Activated naive CD8-positive, alpha-beta T cell treated with anti-CD3 and anti-CD28 coated beads, Interleukin-2, amount 10 ng/mL, durations not matched to agents 7 days and 5 days (primary cell): ENCODE data around the gene HTR1B. TPM values are rescaled to one million over a fixed set of nuclear protein-coding genes. Genes with fewer than 3 reads are reported as not detected.
A peak's percentile ranks its signal among the peaks of the same experiment; 100 is the strongest.

ENCODE experiments used
- ATAC-seq: fragments of 150-1000 bp; cut with Tn5 transposase; one replicate; pipeline ENCODE4 v1.10.0; 2021; ENCODE audit warnings: low read depth, moderate library complexity
- POLR2A ChIA-PET: fragments of 350-600 bp; sonication (Branson Sonifier 250); formaldehyde crosslinking; loops from one replicate; lab custom pipeline; 2021; ENCODE audit warnings: antibody characterized with exemption; lab: Charles Lee
- DNase-seq: peaks from one replicate; pipeline ENCODE4 v3.0.0; 2021
- H3K27ac Mint-ChIP-seq: one replicate; pipeline ENCODE4 v1.8.0; 2022; ENCODE audit warnings: mild to moderate bottlenecking, mixed read lengths
- H3K27me3 Mint-ChIP-seq: one replicate; pipeline ENCODE4 v1.8.0; 2022; ENCODE audit warnings: mild to moderate bottlenecking, moderate library complexity, mixed read lengths
- H3K36me3 Mint-ChIP-seq: one replicate; pipeline ENCODE4 v1.8.0; 2021; ENCODE audit warnings: mild to moderate bottlenecking, mixed read lengths
- H3K4me1 Mint-ChIP-seq: one replicate; pipeline ENCODE4 v1.8.0; 2021; ENCODE audit warnings: mixed read lengths
- H3K4me3 Mint-ChIP-seq: one replicate; pipeline ENCODE4 v1.8.0; 2022; ENCODE audit warnings: mild to moderate bottlenecking, moderate library complexity, mixed read lengths
- H3K9me3 Mint-ChIP-seq: one replicate; pipeline ENCODE4 v1.8.0; 2021; ENCODE audit warnings: mixed read lengths
- total RNA-seq, 2 experiments: library from RNA; stranded (reverse); gene quantifications; one replicate each; pipeline ENCODE4 v1.2.3, GENCODE V29; 2021

Gene HTR1B
- not detected for total RNA-seq

- no peak within 1 kb of the TSS for H3K27ac Mint-ChIP-seq
- peaks cover 4% of the 10 kb centered on the region for H3K9me3 Mint-ChIP-seq
- DNase-seq (no peak), ATAC-seq (no peak)
- peaks cover 5% of the 10 kb centered on the region for H3K36me3 Mint-ChIP-seq
- POLR2A ChIA-PET, result no interaction called here
- H3K4me3 Mint-ChIP-seq, result peak within 1 kb of the TSS; percentile 68
- peaks cover 60% of the 10 kb centered on the region for H3K27me3 Mint-ChIP-seq
- peaks cover 8% of the 10 kb centered on the region for H3K4me1 Mint-ChIP-seq
Measured at GRCh38 chr6:77463308-77463860, at the start of gene HTR1B. TSS of gene HTR1B (minus strand) at chr6:77463491. CDS start at chr6:77463403, 88 bp downstream.

DNA sequence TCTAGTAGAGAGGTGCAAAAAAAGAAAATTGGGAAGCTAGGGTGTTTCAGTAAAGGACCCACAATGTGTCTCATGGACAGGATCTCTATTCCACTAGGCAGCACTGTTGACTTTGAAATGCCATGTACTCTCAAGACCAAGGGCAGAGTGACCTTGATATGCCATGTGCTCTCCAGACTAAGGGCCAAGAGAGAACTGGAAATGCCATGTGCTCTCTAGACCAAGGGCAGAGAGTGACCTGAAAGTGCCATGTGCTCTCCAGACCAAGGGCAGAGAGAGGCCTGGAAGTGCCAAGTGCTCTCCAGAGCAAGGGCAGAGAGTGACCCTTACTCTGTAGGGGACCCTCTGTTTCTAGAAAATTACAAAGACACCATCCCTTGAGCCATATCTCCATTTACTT is 49.3 kb upstream of the HTR1B start:
- no peaks in the 10 kb centered on the region for H3K4me1 Mint-ChIP-seq
- no peaks in the 10 kb centered on the region for H3K36me3 Mint-ChIP-seq
- no peak overlapping the region for H3K27ac Mint-ChIP-seq
- DNase-seq, result no peak
- ATAC-seq, result no peak
- peaks cover 6% of the 10 kb centered on the region for H3K9me3 Mint-ChIP-seq
- POLR2A ChIA-PET, result no interaction called here
- H3K4me3 Mint-ChIP-seq, result no peak overlapping the region
- no peaks in the 10 kb centered on the region for H3K27me3 Mint-ChIP-seq

GRCh38 chr6:77511860-77512259 is 48.6 kb upstream of the HTR1B start:
- Mint-ChIP-seq H3K27me3 (no peaks in the 10 kb centered on the region), H3K27ac (no peak overlapping the region), H3K4me1 (no peaks in the 10 kb centered on the region), H3K36me3 (no peaks in the 10 kb centered on the region), H3K4me3 (no peak overlapping the region), H3K9me3 (peaks cover 6% of the 10 kb centered on the region)
- POLR2A ChIA-PET, result no interaction called here
- ATAC-seq (no peak), DNase-seq (no peak)

- POLR2A ChIA-PET, result no interaction called here
- Mint-ChIP-seq H3K27me3 (no peaks in the 10 kb centered on the region), H3K27ac (no peak overlapping the region), H3K9me3 (no peaks in the 10 kb centered on the region), H3K4me1 (no peaks in the 10 kb centered on the region), H3K4me3 (no peak overlapping the region), H3K36me3 (no peaks in the 10 kb centered on the region)
- ATAC-seq, result no peak
- DNase-seq, result no peak
Measured at GRCh38 chr6:77502981-77503380, 39.7 kb upstream of the HTR1B start.

DNA sequence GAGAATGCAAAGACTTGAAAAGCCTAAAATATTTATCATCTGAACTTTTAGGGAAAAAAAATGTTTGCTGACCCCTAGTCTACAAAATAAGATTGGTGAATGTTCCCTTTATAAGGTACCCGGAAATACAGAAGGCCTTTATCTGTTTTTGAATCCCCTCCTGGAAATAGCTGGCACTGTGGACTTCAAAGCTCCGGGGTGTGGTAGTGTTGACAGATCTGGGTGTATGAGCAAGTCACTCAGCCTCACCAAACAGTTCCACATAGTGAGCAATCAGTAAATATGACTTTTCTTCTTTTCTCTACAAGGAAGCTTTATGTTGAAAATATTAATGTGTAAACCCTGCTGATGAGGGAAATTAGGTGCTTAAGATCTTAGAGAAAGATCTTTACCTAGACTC is 29.2 kb upstream of the HTR1B start:
- ATAC-seq (no peak), DNase-seq (no peak)
- no peaks in the 10 kb centered on the region for H3K27me3 Mint-ChIP-seq
- POLR2A ChIA-PET, result no interaction called here
- H3K9me3 Mint-ChIP-seq, result no peaks in the 10 kb centered on the region
- H3K27ac Mint-ChIP-seq, result no peak overlapping the region
- H3K4me3 Mint-ChIP-seq, result no peak overlapping the region
- no peaks in the 10 kb centered on the region for H3K4me1 Mint-ChIP-seq
- no peaks in the 10 kb centered on the region for H3K36me3 Mint-ChIP-seq

- Mint-ChIP-seq H3K4me3 (no peak overlapping the region), H3K9me3 (no peaks in the 10 kb centered on the region), H3K36me3 (no peaks in the 10 kb centered on the region), H3K4me1 (no peaks in the 10 kb centered on the region), H3K27ac (no peak overlapping the region), H3K27me3 (no peaks in the 10 kb centered on the region)
- DNase-seq (no peak), ATAC-seq (no peak)
- POLR2A ChIA-PET, result no interaction called here
Measured at GRCh38 chr6:77487808-77488425, 24.6 kb upstream of the HTR1B start.

GRCh38 chr6:77482981-77483380 is 19.7 kb upstream of the HTR1B start:
- no peak for ATAC-seq
- POLR2A ChIA-PET, result no interaction called here

DNA sequence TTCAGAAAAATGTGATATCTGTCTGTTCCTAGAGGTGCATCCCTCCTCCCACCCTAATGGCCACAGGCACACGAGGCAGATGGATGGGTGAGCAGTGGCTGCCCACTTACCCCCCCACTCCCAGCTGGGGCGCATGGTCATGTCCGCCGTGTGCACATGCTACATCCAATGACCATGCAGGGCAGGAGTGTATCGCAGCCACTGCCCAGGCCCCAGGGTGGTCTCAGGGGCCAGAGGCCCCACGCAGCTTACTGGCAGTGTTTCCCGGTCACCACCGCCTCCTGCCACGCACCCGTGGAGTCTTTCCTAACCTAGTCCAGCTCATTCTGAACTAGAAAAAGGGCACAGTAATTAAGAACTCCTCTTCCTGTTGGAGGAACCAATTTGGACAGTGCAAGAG is 11.7 kb upstream of the HTR1B start:
- H3K27ac Mint-ChIP-seq, result no peak overlapping the region
- H3K27me3 Mint-ChIP-seq, result peaks cover 2% of the 10 kb centered on the region
- POLR2A ChIA-PET, result no interaction called here
- H3K9me3 Mint-ChIP-seq, result peaks cover 4% of the 10 kb centered on the region
- H3K4me1 Mint-ChIP-seq, result no peaks in the 10 kb centered on the region
- no peaks in the 10 kb centered on the region for H3K36me3 Mint-ChIP-seq
- ATAC-seq (no peak), DNase-seq (no peak)
- H3K4me3 Mint-ChIP-seq, result no peak overlapping the region

More at GRCh38 chr6:77482981-77483380, 19.7 kb upstream of the HTR1B start:
- DNase-seq, result no peak
- no peaks in the 10 kb centered on the region for H3K27me3 Mint-ChIP-seq
- H3K27ac Mint-ChIP-seq, result no peak overlapping the region
- no peak overlapping the region for H3K4me3 Mint-ChIP-seq
- H3K9me3 Mint-ChIP-seq, result no peaks in the 10 kb centered on the region
- H3K36me3 Mint-ChIP-seq, result no peaks in the 10 kb centered on the region
- no peaks in the 10 kb centered on the region for H3K4me1 Mint-ChIP-seq

- Mint-ChIP-seq H3K4me3 (peak overlapping the region; percentile 58), H3K27ac (peak overlapping the region; percentile 56), H3K36me3 (no peaks in the 10 kb centered on the region), H3K4me1 (no peaks in the 10 kb centered on the region), H3K9me3 (peaks cover 4% of the 10 kb centered on the region), H3K27me3 (peaks cover 2% of the 10 kb centered on the region)
- POLR2A ChIA-PET, result no interaction called here
- no peak for DNase-seq
- ATAC-seq, result no peak
Measured at GRCh38 chr6:77474286-77474956, 11.1 kb upstream of the HTR1B start.

GRCh38 chr6:77470983-77471382 is 7.7 kb upstream of the HTR1B start:
- no peak overlapping the region for H3K27ac Mint-ChIP-seq
- H3K4me1 Mint-ChIP-seq, result peaks cover 3% of the 10 kb centered on the region
- peaks cover 11% of the 10 kb centered on the region for H3K27me3 Mint-ChIP-seq
- no peak for ATAC-seq
- H3K4me3 Mint-ChIP-seq, result no peak overlapping the region
- H3K9me3 Mint-ChIP-seq, result peaks cover 6% of the 10 kb centered on the region
- peaks cover under 1% of the 10 kb centered on the region for H3K36me3 Mint-ChIP-seq
- no peak for DNase-seq
- POLR2A ChIA-PET, result no interaction called here

DNA sequence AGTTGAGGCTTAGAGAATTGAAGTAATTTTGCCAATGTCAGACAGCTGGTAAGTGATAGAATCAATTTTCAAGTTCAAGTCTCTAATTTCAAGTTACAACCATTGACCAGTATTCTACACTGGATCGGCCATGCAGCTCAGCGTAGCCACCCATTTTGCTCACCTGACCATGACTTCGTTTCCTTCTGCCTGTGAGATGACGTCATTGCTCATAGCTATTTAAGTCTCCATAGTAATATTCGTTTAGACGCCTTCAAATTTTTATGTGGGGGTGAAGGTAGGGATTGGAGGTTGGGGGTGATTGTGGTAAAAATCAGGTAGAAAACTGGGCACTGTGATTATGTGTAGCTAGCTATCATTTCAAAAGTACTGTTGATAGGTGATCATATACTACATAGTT is 5.6 kb upstream of the HTR1B start:
- ATAC-seq (no peak), DNase-seq (no peak)
- POLR2A ChIA-PET, result no interaction called here
- no peak overlapping the region for H3K4me3 Mint-ChIP-seq
- H3K27ac Mint-ChIP-seq, result no peak overlapping the region
- peaks cover 27% of the 10 kb centered on the region for H3K27me3 Mint-ChIP-seq
- H3K9me3 Mint-ChIP-seq, result peaks cover 4% of the 10 kb centered on the region
- H3K36me3 Mint-ChIP-seq, result peaks cover 3% of the 10 kb centered on the region
- H3K4me1 Mint-ChIP-seq, result peaks cover 6% of the 10 kb centered on the region

DNA sequence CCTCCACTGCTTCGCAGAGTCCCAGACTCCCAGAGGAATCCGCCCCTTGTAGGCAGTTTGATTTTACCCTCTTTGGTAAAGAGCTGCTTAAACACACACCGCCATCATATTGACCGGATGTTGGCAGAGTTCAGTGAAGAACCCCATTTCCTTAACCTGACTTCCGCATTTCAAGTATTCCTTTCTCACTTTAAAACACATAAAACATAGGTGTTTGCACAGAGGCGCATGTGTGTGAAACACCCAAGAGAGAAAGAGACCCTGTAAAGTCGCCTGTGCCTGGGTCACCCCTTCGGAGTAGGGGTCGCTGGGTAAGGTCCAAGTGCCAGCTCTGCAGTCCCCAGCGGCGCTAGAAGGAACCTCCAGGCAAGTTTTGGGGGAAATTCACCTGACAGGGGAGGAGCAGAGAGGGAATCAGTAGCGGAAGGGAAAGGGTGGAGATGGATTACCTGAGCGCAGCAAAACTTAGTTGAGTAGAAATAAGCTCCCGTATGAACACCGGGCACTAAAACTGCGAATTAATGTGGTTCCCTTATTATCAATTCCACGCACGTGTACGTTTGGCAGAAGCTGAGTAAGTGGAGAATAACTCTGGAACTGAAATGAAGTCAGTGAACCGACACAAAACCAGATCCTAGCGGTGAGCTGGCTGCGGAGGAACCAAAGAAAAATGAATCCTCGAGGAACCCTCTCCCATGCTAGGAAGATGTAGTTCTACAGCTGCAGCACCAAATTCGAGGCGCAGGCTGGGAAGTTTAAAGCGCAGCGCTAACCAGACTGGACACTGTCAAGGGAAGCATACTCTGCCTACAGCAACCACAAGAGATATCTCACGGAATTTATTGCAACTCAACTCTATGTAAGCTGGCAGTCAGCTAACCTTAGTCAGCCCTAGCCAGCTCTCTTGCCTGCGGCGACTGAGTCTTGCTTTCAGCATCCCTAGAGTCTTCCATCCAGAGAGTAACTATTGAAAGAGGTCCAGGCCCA is 3.5 kb upstream of the HTR1B start:
- H3K27ac Mint-ChIP-seq, result peak overlapping the region; percentile 65
- peaks cover 47% of the 10 kb centered on the region for H3K27me3 Mint-ChIP-seq
- H3K9me3 Mint-ChIP-seq, result peaks cover 4% of the 10 kb centered on the region
- H3K4me1 Mint-ChIP-seq, result peaks cover 8% of the 10 kb centered on the region
- peaks cover 5% of the 10 kb centered on the region for H3K36me3 Mint-ChIP-seq
- POLR2A ChIA-PET, result no interaction called here
- DNase-seq, result no peak
- peak; percentile 57 for ATAC-seq
- peak overlapping the region; percentile 85 for H3K4me3 Mint-ChIP-seq

DNA sequence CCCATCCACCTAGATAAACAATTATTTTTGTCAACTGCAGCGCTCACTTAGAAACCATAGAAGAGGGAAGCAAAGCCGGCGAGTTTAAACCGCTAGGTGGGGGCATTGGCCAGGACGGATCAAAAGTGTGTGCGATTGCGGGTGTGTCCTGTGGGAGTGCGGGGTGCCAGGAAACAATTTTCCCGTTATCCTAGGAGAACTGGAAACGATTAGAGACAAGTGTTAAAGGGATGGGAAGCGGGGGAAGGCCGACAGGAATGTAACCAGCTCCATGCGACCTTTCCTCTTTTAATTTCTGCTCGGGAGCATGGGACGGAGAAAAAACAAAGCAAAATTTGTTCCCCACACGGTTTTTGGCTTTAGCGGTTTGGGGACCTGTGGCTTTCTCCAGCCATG is 2.8 kb upstream of the HTR1B start:
- Mint-ChIP-seq H3K36me3 (peaks cover 5% of the 10 kb centered on the region), H3K9me3 (peaks cover 4% of the 10 kb centered on the region), H3K4me1 (peaks cover 8% of the 10 kb centered on the region), H3K4me3 (peak overlapping the region; percentile 85), H3K27me3 (peaks cover 52% of the 10 kb centered on the region), H3K27ac (peak overlapping the region; percentile 13)
- ATAC-seq (peak; percentile 69), DNase-seq (no peak)
- POLR2A ChIA-PET, result no interaction called here
